Trophoblast cell (in vitro differentiated cells and primary cell): ENCODE results near the gene MTA3.

Experiments
- DNase-seq, 2 donors: peaks; one replicate each; pipeline ENCODE4 v3.0.0-alpha.2; 2016
- H2AFZ ChIP-seq: 2 replicates; pipeline ENCODE4 v1.6.1; 2013; ENCODE audit warnings: low read length, moderate library complexity, mild to moderate bottlenecking; ENCODE audit not compliant: insufficient read depth, poor library complexity
- H2AK5ac ChIP-seq: 2 replicates; pipeline ENCODE4 v1.6.1; 2013; ENCODE audit warnings: mild to moderate bottlenecking, low read length
- H2BK120ac ChIP-seq: 2 replicates; pipeline ENCODE4 v1.6.1; 2013; ENCODE audit warnings: low read length, mild to moderate bottlenecking, moderate library complexity; ENCODE audit not compliant: insufficient read depth, poor library complexity
- H2BK12ac ChIP-seq: 2 replicates; pipeline ENCODE4 v1.6.1; 2013; ENCODE audit warnings: mild to moderate bottlenecking, low read length, moderate library complexity
- H2BK5ac ChIP-seq: 2 replicates; pipeline ENCODE4 v1.6.1; 2013; ENCODE audit warnings: low read length, low read depth, moderate library complexity, mild to moderate bottlenecking; ENCODE audit not compliant: poor library complexity
- H3K14ac ChIP-seq: 2 replicates; pipeline ENCODE4 v1.6.1; 2013; ENCODE audit warnings: mild to moderate bottlenecking, low read length
- H3K18ac ChIP-seq: 2 replicates; pipeline ENCODE4 v1.6.1; 2013; ENCODE audit warnings: mild to moderate bottlenecking, low read length
- H3K23ac ChIP-seq: 2 replicates; pipeline ENCODE4 v1.6.1; 2013; ENCODE audit warnings: low read length
- H3K27ac ChIP-seq: 2 replicates; pipeline ENCODE4 v1.5.1; 2013; ENCODE audit warnings: low read depth, mild to moderate bottlenecking, inconsistent platforms, low read length, moderate library complexity
- H3K27me3 ChIP-seq: 2 replicates; pipeline ENCODE4 v1.6.1; 2013; ENCODE audit warnings: inconsistent platforms, mild to moderate bottlenecking, low read length, moderate library complexity; ENCODE audit not compliant: insufficient read depth
- H3K36me3 ChIP-seq, 2 experiments: 1 replicate in 1 of 2; 2 replicates in 1 of 2; pipeline ENCODE4 v1.6.1; 2013; ENCODE audit warnings: low read length in 2 of 2, mild to moderate bottlenecking in 2 of 2, moderate library complexity in 1 of 2; ENCODE audit not compliant: insufficient read depth in 2 of 2, control insufficient read depth in 1 of 2
- H3K4ac ChIP-seq: 2 replicates; pipeline ENCODE4 v1.6.1; 2013; ENCODE audit warnings: low read depth, mild to moderate bottlenecking, low read length, moderate library complexity
- H3K4me1 ChIP-seq, 2 experiments: 1 replicate in 1 of 2; 2 replicates in 1 of 2; pipeline ENCODE4 v1.6.1; 2013; ENCODE audit warnings: low read length in 2 of 2, mild to moderate bottlenecking in 2 of 2, moderate library complexity in 1 of 2; ENCODE audit not compliant: insufficient read depth in 2 of 2, control insufficient read depth in 1 of 2
- H3K4me2 ChIP-seq: 2 replicates; pipeline ENCODE4 v1.6.1; 2013; ENCODE audit warnings: inconsistent platforms, mild to moderate bottlenecking, low read length, moderate library complexity
- H3K4me3 ChIP-seq: 2 replicates; pipeline ENCODE4 v1.5.1; 2013; ENCODE audit warnings: mild to moderate bottlenecking, low read depth, low read length, inconsistent platforms
- H3K79me1 ChIP-seq: one replicate; pipeline ENCODE4 v1.6.1; 2013; ENCODE audit warnings: low read length
- H3K79me2 ChIP-seq: 2 replicates; pipeline ENCODE4 v1.6.1; 2013; ENCODE audit warnings: low read length, mild to moderate bottlenecking; ENCODE audit not compliant: control insufficient read depth, insufficient read depth, poor library complexity
- H3K9ac ChIP-seq: 2 replicates; pipeline ENCODE4 v1.6.1; 2013; ENCODE audit warnings: mild to moderate bottlenecking, low read length
- H3K9me3 ChIP-seq: 2 replicates; pipeline ENCODE4 v1.6.1; 2013; ENCODE audit warnings: low read depth, mild to moderate bottlenecking, control low read depth, inconsistent platforms, low read length; ENCODE audit not compliant: insufficient read depth
- H4K12ac ChIP-seq: 2 replicates; pipeline ENCODE4 v1.6.1; 2013; ENCODE audit warnings: low read depth, mild to moderate bottlenecking, low read length, moderate library complexity
- H4K8ac ChIP-seq: 2 replicates; pipeline ENCODE4 v1.6.1; 2013; ENCODE audit warnings: low read depth, mild to moderate bottlenecking, low read length, moderate library complexity
- H4K91ac ChIP-seq: one replicate; pipeline ENCODE4 v1.6.1; 2013; ENCODE audit warnings: low read depth, mild to moderate bottlenecking, low read length, moderate library complexity
- WGBS: extraction: QIAGEN DNeasy Blood & Tissue Kit; methylation state at CpG from one replicate; pipeline ENCODE4 v1.1.7; 2013; ENCODE audit warnings: missing lambda C conversion rate; ENCODE audit not compliant: insufficient read length, insufficient coverage; ENCODE audit errors: extremely low coverage; 5-methylcytosine and 5-hydroxymethylcytosine counted together

Gene MTA3

GRCh38 chr2:42663106-42663780, 94.8 kb downstream of the MTA3 start:
- Histone ChIP-seq H4K12ac (no peak overlapping the region), H4K91ac (no peak overlapping the region), H3K14ac (no peak overlapping the region), H3K18ac (no peak overlapping the region), H3K23ac (no peak overlapping the region), H2AFZ (no peak overlapping the region), H3K4me2 (no peak overlapping the region), H2BK5ac (no peak overlapping the region), H3K4me1 (peaks cover 0 to 2% of the 10 kb centered on the region in 2 experiments), H2BK120ac (no peak overlapping the region), H3K4ac (no peak overlapping the region), H3K79me1 (no peaks in the 10 kb centered on the region), H3K27ac (no peak overlapping the region), H2AK5ac (no peak overlapping the region), H3K9me3 (no peaks in the 10 kb centered on the region), H2BK12ac (no peak overlapping the region), H3K27me3 (no peaks in the 10 kb centered on the region), H4K8ac (no peak overlapping the region), H3K79me2 (peaks cover 2% of the 10 kb centered on the region), H3K4me3 (no peak overlapping the region), H3K9ac (no peak overlapping the region), H3K36me3 (peaks cover 6% of the 10 kb centered on the region in 2 experiments)
- no CpG with 5 or more reads among the region's 3 CpGs for WGBS
- DNase-seq = peak; percentile 65 to 89

- Histone ChIP-seq H3K9me3 (no peaks in the 10 kb centered on the region), H3K4me2 (no peak overlapping the region), H3K4ac (no peak overlapping the region), H4K91ac (no peak overlapping the region), H2AK5ac (no peak overlapping the region), H3K27me3 (no peaks in the 10 kb centered on the region), H2BK5ac (no peak overlapping the region), H2BK12ac (no peak overlapping the region), H4K8ac (no peak overlapping the region), H3K36me3 (peaks cover 6% of the 10 kb centered on the region in 2 experiments), H3K27ac (no peak overlapping the region), H4K12ac (no peak overlapping the region), H3K18ac (no peak overlapping the region), H3K4me1 (peaks cover 0 to 3% of the 10 kb centered on the region in 2 experiments), H3K9ac (no peak overlapping the region), H3K14ac (no peak overlapping the region), H2AFZ (no peak overlapping the region), H3K79me2 (peaks cover 2% of the 10 kb centered on the region), H3K23ac (no peak overlapping the region), H2BK120ac (no peak overlapping the region), H3K79me1 (no peaks in the 10 kb centered on the region), H3K4me3 (no peak overlapping the region)
- WGBS = no CpG with 5 or more reads among the region's 3 CpGs
- DNase-seq = no peak
These were observed 95.4 kb downstream of the MTA3 start for GRCh38 chr2:42663828-42664227.

GRCh38 chr2:42673989-42674579, 105.7 kb downstream of the MTA3 start:
- Histone ChIP-seq H4K12ac (no peak overlapping the region), H3K79me1 (no peaks in the 10 kb centered on the region), H3K4me1 (no peaks in the 10 kb centered on the region), H3K36me3 (no peaks in the 10 kb centered on the region), H2AK5ac (no peak overlapping the region), H3K4ac (no peak overlapping the region), H3K9ac (no peak overlapping the region), H3K14ac (no peak overlapping the region), H2BK120ac (no peak overlapping the region), H2AFZ (no peak overlapping the region), H4K91ac (no peak overlapping the region), H3K27ac (no peak overlapping the region), H3K18ac (no peak overlapping the region), H3K79me2 (no peaks in the 10 kb centered on the region), H3K9me3 (no peaks in the 10 kb centered on the region), H3K4me2 (no peak overlapping the region), H4K8ac (no peak overlapping the region), H2BK5ac (no peak overlapping the region), H3K23ac (no peak overlapping the region), H2BK12ac (no peak overlapping the region), H3K4me3 (no peak overlapping the region), H3K27me3 (no peaks in the 10 kb centered on the region)
- no peak for DNase-seq
- WGBS = no CpG with 5 or more reads among the region's 1 CpG

- Histone ChIP-seq H4K8ac (no peak overlapping the region), H2BK12ac (no peak overlapping the region), H3K4ac (no peak overlapping the region), H2BK5ac (no peak overlapping the region), H2AFZ (no peak overlapping the region), H4K91ac (no peak overlapping the region), H3K4me1 (no peaks in the 10 kb centered on the region), H3K79me1 (no peaks in the 10 kb centered on the region), H3K36me3 (no peaks in the 10 kb centered on the region), H3K9me3 (no peaks in the 10 kb centered on the region), H3K23ac (no peak overlapping the region), H2BK120ac (no peak overlapping the region), H3K79me2 (no peaks in the 10 kb centered on the region), H3K27ac (no peak overlapping the region), H3K14ac (no peak overlapping the region), H4K12ac (no peak overlapping the region), H3K4me2 (no peak overlapping the region), H3K18ac (no peak overlapping the region), H3K4me3 (no peak overlapping the region), H2AK5ac (no peak overlapping the region), H3K27me3 (no peaks in the 10 kb centered on the region), H3K9ac (no peak overlapping the region)
- DNase-seq = no peak
- WGBS = no CpG with 5 or more reads among the region's 2 CpGs
These were observed 107.4 kb downstream of the MTA3 start for GRCh38 chr2:42675815-42676214.
